ENCODE measurements around the gene CFAP54.

DNA sequence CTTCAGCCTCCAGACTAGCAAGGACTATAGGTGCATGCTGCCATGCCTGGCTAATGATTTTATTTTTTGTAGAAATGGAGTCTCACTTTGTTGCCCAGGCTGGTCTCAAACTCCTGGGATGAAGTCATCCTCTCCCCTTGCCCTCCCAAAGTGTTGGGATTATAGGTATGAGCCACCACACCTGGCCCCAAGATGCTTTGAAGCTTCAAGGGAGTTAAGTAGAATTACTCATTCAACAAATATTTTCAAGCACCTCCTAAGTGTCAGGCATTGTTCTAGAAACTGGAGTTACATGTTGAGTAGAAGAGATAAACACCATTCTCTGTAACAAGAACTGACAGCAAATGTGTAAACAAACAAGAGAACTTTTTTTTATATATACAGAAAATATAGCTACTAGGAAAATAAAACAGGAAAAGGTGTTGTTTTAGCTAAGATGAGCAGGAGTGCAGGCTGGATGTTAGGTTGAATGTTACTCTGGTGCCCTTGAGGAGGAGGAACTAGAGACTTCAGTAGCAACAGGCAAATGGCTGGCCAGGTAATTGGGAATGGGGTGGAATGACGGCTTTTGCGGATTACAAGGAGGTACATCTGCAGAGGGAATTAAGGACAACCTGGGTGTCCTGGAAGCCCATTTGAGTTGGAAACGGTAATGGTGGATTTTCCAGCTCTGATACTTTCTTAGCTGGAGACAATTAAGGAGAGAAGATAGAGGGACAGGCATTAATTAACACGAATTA lies 32.0 kb upstream of the CFAP54 start:
- TF ChIP-seq, protein P1, sequence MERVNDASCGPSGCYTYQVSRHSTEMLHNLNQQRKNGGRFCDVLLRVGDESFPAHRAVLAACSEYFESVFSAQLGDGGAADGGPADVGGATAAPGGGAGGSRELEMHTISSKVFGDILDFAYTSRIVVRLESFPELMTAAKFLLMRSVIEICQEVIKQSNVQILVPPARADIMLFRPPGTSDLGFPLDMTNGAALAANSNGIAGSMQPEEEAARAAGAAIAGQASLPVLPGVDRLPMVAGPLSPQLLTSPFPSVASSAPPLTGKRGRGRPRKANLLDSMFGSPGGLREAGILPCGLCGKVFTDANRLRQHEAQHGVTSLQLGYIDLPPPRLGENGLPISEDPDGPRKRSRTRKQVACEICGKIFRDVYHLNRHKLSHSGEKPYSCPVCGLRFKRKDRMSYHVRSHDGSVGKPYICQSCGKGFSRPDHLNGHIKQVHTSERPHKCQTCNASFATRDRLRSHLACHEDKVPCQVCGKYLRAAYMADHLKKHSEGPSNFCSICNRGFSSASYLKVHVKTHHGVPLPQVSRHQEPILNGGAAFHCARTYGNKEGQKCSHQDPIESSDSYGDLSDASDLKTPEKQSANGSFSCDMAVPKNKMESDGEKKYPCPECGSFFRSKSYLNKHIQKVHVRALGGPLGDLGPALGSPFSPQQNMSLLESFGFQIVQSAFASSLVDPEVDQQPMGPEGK (CRISPR knock-in tag; IDR thresholded peaks at IDR 0.05; ENCODE audit: borderline replicate concordance), result no peak
- TF ChIP-seq RARB (CRISPR knock-in tag; IDR thresholded peaks at IDR 0.05), result no peak
- TF ChIP-seq TCF4 (CRISPR knock-in tag; IDR thresholded peaks at IDR 0.05; ENCODE audit: borderline replicate concordance), result no peak
- no peak for TF ChIP-seq ESRRG (CRISPR knock-in tag; IDR thresholded peaks at IDR 0.05)
- TF ChIP-seq PPARA (CRISPR knock-in tag; IDR thresholded peaks at IDR 0.05; ENCODE audit: borderline replicate concordance), result no peak
- TF ChIP-seq ARNTL (CRISPR knock-in tag; IDR thresholded peaks at IDR 0.05; ENCODE audit: borderline replicate concordance, low read depth), result no peak
- TF ChIP-seq OSR1 (CRISPR knock-in tag; IDR thresholded peaks at IDR 0.05), result no peak

Data from SK-N-SH treated with all-trans-retinoic acid at 6 μM for 48 hours (cell line).